ENCODE data around the gene SWAP70. TPM values are rescaled to one million over a fixed set of nuclear protein-coding genes. Genes with fewer than 3 reads are reported as not detected.

SWAP70 gene
- total RNA-seq = 15.6 and 18.0 TPM in 2 replicates

DNA sequence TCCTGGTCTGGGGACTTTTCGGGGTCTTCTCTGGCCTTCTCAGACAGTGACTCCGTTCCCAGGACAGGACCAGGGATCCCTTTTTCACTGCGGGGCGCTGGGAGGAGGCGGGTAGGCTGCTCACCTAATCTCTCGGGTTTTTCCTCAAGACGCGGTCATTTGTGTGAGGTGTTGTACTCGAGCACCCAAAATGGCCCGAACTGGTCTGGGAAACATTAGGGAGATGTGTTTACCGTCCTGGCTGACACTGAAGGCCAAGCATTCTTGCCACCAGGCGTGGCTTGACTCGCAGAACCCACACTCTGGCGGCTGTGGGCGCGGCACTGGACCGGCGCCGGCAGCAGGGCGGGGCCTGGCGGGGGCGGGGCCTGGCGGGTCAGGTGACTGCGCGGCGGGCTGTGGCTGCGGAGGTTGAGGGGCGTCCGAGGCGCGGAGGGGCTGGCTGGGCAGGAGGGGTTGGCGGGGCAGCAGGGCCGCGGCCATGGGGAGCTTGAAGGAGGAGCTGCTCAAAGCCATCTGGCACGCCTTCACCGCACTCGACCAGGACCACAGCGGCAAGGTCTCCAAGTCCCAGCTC lies at the start of gene SWAP70:
TSS of gene SWAP70 (plus strand) at position 379 of the 577 bp plus-strand sequence. CDS start at position 482, 103 bp downstream.
- peak; percentile 35 for DNase-seq (ENCODE audit: low read depth)
- TF ChIP-seq, protein P1, sequence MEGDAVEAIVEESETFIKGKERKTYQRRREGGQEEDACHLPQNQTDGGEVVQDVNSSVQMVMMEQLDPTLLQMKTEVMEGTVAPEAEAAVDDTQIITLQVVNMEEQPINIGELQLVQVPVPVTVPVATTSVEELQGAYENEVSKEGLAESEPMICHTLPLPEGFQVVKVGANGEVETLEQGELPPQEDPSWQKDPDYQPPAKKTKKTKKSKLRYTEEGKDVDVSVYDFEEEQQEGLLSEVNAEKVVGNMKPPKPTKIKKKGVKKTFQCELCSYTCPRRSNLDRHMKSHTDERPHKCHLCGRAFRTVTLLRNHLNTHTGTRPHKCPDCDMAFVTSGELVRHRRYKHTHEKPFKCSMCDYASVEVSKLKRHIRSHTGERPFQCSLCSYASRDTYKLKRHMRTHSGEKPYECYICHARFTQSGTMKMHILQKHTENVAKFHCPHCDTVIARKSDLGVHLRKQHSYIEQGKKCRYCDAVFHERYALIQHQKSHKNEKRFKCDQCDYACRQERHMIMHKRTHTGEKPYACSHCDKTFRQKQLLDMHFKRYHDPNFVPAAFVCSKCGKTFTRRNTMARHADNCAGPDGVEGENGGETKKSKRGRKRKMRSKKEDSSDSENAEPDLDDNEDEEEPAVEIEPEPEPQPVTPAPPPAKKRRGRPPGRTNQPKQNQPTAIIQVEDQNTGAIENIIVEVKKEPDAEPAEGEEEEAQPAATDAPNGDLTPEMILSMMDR (IDR thresholded peaks at IDR 0.05; ENCODE audit: insufficient read depth, low read length, poor library complexity, severe bottlenecking) = peak; percentile 26
- Histone ChIP-seq H3K4me3 (ENCODE audit: low read depth, low read length) (peak within 1 kb of the TSS; percentile 94), H3K27me3 (ENCODE audit: control insufficient read depth, insufficient read depth, low read length) (no peaks in the 10 kb centered on the region), H3K36me3 (ENCODE audit: control insufficient read depth, insufficient read depth, low read length) (no peaks in the 10 kb centered on the region)

DNA sequence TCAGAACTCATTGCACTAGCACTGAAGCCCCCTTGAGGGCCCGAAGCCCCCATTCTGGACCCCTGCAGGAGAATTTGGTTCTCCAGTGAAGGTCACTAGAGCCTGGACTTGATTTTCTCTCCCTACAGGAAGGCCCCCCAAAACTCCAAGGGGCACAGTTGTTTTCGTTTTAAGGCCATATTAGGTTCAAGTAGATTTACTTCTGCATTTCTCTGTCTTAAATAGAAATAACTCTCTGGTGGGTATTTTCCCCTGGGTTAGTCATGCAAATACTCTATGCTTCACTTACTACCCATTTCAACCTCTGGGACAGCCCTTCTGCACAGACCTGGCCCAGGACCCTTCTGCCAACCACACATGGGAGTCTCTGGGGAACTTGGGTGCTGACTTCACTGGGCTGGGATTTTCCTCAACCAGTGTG lies 48.8 kb upstream of the SWAP70 start:
- no peak overlapping the region for H3K4me3 ChIP-seq (ENCODE audit: low read depth, low read length)
- no peaks in the 10 kb centered on the region for H3K27me3 ChIP-seq (ENCODE audit: control insufficient read depth, insufficient read depth, low read length)
- peak; percentile 31 for DNase-seq (ENCODE audit: low read depth)
- no peaks in the 10 kb centered on the region for H3K36me3 ChIP-seq (ENCODE audit: control insufficient read depth, insufficient read depth, low read length)
- TF ChIP-seq, protein P1 (IDR thresholded peaks at IDR 0.05; ENCODE audit: insufficient read depth, low read length, poor library complexity, severe bottlenecking) = no peak

DNA sequence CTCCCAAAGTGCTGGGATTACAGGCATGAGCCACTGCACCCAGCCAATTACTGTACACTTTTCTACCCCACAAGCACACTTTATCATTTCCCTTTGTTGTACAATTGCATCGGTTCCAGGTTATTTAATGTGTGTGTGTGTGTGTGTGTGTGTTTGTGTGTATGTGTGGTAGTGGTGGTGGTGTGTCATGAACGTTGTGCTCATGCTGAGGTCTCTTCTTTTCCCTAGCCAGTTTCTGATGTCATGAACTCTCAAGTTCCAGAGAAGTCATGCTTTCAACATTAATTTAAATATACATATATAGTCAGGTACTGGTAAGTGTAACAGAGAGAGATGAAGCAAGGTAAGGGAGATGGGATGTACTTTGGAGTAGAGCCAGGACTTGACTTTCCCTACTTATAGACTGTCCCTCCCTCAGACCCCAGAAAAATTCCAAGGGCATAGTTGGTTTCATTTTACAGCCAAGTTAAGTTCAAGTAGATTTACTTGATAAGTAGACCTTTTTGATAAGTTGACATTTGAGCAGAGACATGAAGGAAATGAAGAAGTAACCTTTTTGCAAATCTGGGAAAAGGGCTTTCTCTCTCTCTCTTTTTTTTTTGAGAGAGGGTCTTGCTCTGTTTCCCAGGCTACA lies 47.7 kb upstream of the SWAP70 start:
- H3K27me3 ChIP-seq (ENCODE audit: control insufficient read depth, insufficient read depth, low read length) = no peaks in the 10 kb centered on the region
- H3K36me3 ChIP-seq (ENCODE audit: control insufficient read depth, insufficient read depth, low read length) = no peaks in the 10 kb centered on the region
- H3K4me3 ChIP-seq (ENCODE audit: low read depth, low read length) = no peak overlapping the region
- TF ChIP-seq, protein P1 (IDR thresholded peaks at IDR 0.05; ENCODE audit: insufficient read depth, low read length, poor library complexity, severe bottlenecking) = no peak
- no peak for DNase-seq (ENCODE audit: low read depth)

DNA sequence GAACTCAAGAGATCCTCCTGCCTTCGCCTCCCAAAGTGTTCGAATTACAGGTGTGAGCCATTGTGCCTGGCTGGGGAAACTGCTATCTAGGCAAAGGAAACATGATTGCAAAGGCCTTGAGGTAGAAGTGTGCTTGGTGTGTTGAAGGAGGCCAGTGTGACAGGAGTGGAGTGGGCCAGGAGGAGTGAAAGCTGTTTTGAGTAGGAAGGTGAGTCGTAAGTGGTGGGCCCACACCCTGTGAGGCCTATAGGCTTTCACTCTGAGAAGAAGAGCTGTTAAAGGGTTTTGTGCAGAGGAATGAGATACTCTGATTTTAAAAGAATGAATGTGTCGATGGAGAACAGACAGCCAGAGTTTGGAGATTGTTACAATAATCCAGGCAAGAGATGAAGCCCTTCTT lies 47.0 kb upstream of the SWAP70 start:
- no peak overlapping the region for H3K4me3 ChIP-seq (ENCODE audit: low read depth, low read length)
- no peaks in the 10 kb centered on the region for H3K27me3 ChIP-seq (ENCODE audit: control insufficient read depth, insufficient read depth, low read length)
- TF ChIP-seq, protein P1 (IDR thresholded peaks at IDR 0.05; ENCODE audit: insufficient read depth, low read length, poor library complexity, severe bottlenecking) = no peak
- H3K36me3 ChIP-seq (ENCODE audit: control insufficient read depth, insufficient read depth, low read length) = no peaks in the 10 kb centered on the region
- DNase-seq (ENCODE audit: low read depth) = no peak

DNA sequence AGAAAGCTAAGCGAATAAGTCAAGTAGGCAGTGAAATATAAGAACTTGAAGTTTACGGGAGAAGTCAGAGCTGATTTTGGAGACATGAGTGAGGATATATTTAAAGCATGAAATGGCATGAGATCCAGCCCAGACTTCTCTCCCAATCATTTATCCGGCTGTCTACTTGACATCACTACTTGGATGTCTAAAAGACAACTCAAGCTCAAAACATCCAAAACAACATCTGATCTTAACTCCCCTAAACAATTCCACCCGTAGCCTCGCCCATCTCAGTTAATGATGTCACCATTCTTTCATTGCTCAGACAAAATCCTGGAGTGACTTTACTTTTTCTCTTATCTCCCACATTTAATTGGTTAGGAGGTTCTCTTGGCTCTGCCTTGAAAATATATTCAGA lies 45.9 kb upstream of the SWAP70 start:
- H3K36me3 ChIP-seq (ENCODE audit: control insufficient read depth, insufficient read depth, low read length) = no peaks in the 10 kb centered on the region
- TF ChIP-seq, protein P1 (IDR thresholded peaks at IDR 0.05; ENCODE audit: insufficient read depth, low read length, poor library complexity, severe bottlenecking) = no peak
- no peak for DNase-seq (ENCODE audit: low read depth)
- no peaks in the 10 kb centered on the region for H3K27me3 ChIP-seq (ENCODE audit: control insufficient read depth, insufficient read depth, low read length)
- no peak overlapping the region for H3K4me3 ChIP-seq (ENCODE audit: low read depth, low read length)

DNA sequence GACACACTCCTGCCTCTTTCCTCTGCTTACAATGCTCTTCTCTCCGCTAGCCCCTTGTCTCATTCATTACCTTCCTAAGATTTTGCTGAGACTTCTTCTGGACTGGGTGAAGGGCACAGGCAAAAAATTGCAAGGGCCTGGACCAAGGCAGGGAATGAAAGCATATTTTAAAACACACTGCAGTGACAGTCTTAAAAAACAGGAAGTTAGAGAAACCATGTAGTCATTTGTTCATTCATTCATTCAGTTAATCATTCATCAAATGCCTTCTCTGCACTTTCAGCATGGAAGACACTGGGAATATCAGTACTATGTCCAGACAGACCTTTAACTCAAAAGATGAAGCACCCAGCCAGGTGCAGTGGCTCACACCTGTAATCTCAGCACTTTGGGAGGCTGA lies 44.9 kb upstream of the SWAP70 start:
- H3K4me3 ChIP-seq (ENCODE audit: low read depth, low read length) = no peak overlapping the region

More for the DNA sequence above, 44.9 kb upstream of the SWAP70 start:
- TF ChIP-seq, protein P1 (IDR thresholded peaks at IDR 0.05; ENCODE audit: insufficient read depth, low read length, poor library complexity, severe bottlenecking) = no peak
- Histone ChIP-seq H3K27me3 (ENCODE audit: control insufficient read depth, insufficient read depth, low read length) (no peaks in the 10 kb centered on the region), H3K36me3 (ENCODE audit: control insufficient read depth, insufficient read depth, low read length) (no peaks in the 10 kb centered on the region)
- no peak for DNase-seq (ENCODE audit: low read depth)

Measured in kidney epithelial cell (primary cell).